HG02852 (cell line): Measurements from ENCODE around the gene BARHL1.

Experiments used
- ATAC-seq: cut with Tn5 transposase; IDR thresholded peaks from one replicate; pipeline ENCODE4 v1.9.1; 2021; ENCODE audit warnings: mild to moderate bottlenecking, moderate library complexity; ENCODE audit not compliant: unreplicated experiment

Gene BARHL1

DNA sequence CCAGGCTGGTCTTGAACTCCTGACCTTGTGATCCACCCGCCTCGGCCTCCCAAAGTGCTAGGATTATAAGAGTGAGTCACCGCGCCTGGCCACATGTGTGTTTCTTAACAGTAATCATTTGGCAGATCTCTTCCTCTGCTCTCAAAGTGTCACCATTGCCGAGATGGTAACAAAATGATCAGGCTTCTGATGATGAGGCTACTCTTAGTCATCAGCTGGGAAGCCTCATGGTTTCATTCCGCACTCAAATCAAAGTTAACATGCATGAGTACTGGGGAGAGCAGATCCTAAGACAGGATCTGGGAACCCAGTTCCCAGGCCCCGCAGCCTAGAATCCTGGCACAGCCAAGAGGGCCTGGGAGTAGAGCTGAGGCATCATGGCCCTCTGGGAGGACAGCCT lies 27.4 kb downstream of the BARHL1 start:
- ATAC-seq: no peak

DNA sequence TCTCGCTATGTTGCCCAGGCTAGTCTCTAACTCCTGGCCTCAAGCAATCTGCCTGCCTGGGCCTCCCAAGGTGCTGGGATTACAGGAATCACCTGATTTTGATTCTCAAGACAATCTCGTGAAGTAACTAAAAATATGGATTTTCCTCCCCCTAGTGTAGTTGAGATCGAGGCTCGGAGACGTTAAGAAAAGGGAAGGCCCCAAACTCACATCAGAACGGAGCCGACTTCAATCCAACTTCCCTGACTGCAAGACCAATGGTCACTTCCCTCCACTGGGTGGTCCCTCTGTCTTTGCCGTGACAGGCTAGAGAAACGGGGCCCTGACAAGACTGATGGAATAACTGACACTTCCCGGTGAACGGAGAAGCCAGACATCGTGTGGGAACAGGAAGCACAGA lies 28.3 kb downstream of the BARHL1 start:
- ATAC-seq: no peak

DNA sequence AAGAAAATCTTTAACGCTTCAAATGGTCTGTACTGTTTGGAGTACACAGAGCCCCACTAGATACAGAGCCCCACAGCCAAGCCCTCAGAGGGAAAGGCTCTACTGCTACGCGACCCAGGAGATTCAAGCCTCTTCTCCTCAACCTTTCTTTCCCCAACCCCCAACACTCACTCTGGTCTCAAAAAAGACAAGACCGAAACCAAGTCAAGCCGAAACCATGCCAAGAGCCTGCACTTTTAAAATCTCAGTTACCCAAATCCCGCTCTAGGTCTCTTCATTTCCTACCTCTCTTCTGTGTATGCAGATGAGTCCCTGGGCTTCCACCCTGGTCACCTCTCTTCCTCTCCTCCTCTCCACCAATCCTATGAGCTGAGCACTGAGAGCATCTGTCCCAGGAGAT lies 31.9 kb downstream of the BARHL1 start:
- no peak for ATAC-seq

DNA sequence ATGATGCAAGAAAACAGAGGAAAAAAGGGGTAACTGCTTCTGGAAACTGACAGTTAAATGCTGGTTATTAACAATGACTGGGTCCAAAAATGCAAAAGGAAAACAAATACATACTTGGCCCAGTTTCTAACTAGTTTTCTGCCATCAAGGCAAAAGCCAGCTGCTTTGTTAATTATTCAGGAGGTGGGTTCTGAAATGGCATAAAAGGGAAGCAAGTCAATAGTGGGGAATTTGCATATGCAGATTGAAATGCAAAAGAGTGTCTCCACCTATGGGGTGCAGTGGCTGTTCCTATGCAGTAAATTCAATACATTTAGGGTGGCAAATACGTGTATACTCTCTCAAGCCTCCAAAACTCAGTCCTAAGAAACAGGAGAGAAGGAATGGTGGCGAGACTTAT lies 33.4 kb downstream of the BARHL1 start:
- no peak for ATAC-seq

DNA sequence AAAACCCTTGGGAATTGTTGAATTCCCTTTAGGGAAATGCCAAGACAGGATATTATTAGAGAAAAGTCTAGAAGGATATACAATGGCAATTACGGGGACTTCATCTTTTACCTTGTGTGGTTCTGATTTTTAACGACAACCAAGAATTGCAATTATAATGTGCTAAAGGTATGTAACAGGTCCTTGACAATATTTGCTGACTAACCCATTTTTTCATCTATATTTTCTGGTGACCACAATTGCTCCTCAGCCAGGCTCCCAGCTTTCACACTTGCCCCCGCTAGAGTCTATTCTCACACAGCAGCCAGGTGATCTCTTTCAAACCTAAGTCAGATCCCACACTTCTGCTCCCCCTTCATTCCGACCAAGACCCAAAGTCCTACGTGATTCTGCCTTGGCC lies 34.3 kb downstream of the BARHL1 start:
- no peak for ATAC-seq

DNA sequence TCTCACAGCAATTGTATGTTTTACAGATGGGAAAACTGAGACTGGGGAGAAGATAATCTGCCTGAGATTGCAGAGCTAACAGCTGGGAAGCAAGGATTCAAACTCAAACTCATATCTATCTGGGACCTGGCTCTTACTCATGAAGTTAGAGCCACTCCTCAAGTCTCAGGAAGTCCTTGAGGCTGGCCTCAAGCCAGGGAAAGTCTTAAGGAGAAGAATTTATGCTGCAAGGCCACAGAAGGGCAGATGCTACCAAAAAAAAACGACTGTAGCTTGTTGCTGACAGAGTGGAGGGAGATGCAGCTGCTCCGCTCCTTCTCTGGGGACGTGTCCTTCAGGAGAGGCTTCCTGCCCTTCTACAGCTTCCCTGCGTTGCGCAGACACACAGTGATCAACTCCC lies 39.8 kb downstream of the BARHL1 start:
- no peak for ATAC-seq

DNA sequence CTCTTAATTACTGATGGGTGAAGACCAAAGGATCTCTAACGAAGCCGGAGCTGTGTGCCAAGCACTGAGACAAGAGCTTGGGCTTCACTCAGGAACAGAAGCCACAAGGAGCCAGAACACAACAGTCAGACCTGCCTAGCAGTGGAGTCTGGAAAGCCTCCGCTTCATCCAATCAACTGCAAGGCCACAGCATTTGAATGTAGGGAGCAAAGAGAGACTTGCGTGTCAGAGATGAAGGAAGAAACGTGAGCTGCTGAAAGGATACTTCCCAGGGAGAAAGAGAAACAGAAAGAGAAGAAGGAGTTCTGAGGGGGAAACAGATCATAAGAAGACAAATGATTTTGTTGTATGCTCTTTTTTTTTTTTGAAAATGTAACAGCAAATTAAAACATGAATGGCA lies 43.9 kb downstream of the BARHL1 start:
- ATAC-seq: no peak

DNA sequence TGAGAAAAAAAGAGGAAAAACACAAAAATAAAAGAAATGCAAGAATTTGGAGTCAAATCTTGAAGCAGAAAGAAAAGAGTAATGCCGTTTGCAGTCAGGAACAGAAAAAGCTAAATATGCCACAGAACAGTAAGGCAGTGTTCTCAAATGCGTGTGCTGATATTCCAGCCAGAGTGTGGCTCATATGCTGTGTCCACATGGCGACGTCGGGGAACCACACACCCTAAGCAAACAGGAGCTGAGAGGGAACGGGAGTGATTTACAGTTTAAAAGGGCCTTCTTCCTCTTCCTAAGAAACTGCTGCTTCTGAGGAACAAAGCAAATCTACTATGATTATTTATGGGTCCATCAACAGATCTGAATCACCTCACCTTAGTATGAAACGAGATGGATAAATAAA lies 44.7 kb downstream of the BARHL1 start:
- no peak for ATAC-seq

DNA sequence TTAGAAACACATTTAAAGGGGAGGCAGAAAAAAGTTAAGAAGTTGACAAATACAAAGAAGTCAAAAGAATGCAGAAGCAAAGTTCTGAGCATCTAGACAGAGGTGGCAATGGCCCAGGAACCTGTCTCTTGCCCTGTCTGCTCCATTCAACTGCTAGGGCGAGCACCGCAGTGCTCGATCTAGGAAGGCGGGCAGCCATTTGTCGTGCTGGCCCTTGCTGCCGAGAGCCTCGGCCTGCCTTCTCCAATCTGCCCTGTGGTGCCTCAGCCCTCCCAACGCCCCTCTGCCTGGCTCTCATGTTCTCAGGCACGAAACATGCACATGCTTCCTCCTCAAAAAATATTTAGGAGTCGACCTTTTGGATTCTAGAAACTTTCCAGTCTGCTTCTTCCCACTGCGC lies 45.2 kb downstream of the BARHL1 start:
- no peak for ATAC-seq

DNA sequence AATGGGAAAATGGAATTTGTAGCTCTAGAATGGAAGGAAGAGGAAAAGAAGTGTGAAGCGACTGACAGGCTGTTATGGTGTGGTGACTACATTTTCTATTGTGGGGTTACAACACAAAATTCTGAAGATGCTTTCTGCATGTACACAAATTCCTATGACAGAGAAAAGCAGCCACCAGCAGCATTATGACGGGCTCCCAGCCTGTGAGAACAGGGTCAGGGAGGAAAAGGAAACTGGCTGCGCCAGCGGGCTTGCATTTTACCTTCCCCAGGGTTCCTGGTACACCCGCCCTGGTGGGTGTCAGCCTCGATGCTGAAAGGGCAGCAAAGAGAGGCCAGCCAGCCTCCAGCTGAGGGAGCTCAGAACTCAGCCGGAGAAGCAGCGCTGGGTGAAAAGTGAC lies 46.3 kb downstream of the BARHL1 start:
- ATAC-seq: no peak

DNA sequence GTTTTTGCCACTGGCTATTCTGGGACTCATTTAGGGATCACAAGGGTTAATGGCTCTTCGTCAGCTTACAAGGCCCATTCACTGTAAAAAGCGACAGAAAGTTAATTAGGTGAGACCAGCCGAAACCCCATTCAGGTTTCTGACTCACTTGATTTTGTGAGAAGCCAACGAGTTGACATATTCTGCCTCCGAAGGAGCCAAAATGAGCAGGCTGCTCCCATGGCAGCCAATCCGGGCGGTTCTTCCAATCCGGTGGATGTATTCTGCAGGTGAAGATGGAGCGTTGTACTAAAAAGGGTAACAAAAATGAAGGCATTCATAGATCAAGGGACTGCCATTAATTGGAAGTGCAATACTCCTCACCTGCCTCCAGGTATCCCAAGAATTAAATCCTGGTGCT lies 47.7 kb downstream of the BARHL1 start:
- no peak for ATAC-seq

DNA sequence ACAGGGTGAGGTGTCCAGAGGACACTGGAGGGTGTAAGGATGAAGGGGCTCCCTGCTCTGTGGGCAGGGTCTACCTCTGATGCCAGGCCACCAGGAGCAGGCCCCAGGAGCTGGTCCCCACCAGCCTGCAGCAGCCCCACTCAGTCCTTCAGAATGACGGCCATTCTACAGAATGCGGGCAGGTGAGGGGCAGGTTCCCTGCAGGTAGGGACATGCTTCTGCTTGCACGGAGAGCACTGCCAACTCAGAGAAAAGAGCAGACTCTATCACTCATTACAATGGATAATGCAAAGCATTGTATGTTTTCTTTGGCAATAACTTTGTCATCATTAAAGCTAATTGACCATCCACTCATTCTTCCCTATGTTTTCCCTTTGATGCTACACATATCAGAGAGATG lies 48.4 kb downstream of the BARHL1 start:
- ATAC-seq: no peak

DNA sequence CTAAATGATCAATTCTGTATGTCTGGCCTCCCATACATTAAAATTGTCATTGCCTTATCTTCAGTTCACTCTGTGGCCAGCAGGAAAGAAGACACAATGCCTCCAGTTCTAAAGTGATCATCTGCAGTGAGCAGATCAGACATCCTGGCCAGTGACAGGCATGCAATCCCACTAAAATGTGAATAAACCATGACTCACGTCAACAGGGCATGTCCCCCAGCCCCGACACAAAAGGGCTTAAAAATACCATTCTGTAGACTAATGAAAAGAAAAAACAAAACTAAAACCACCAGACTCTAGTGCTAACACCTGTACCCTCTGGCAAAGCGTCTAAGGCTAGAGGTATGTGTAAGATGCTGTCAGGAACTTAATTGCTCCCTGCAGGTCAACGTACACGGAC lies 48.9 kb downstream of the BARHL1 start:
- ATAC-seq: no peak

DNA sequence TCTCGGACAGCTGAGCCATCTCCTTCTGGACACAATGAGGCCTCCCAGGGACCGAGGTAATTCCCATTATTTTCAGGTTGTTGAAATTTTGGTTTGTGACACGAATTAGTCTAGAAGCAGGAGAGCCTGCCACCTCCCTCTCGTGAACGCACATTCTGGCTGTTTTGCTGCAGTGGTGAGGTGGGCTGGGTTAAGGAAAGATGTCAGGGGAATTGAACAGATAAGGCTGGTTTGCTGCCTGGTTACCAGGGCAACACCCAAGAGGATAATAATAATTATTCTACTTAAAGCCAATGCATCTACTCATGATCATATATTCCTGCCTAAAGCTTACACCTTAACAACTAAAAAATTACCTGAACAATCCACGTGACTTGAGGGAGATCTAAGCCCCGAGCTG lies 49.3 kb downstream of the BARHL1 start:
- no peak for ATAC-seq

DNA sequence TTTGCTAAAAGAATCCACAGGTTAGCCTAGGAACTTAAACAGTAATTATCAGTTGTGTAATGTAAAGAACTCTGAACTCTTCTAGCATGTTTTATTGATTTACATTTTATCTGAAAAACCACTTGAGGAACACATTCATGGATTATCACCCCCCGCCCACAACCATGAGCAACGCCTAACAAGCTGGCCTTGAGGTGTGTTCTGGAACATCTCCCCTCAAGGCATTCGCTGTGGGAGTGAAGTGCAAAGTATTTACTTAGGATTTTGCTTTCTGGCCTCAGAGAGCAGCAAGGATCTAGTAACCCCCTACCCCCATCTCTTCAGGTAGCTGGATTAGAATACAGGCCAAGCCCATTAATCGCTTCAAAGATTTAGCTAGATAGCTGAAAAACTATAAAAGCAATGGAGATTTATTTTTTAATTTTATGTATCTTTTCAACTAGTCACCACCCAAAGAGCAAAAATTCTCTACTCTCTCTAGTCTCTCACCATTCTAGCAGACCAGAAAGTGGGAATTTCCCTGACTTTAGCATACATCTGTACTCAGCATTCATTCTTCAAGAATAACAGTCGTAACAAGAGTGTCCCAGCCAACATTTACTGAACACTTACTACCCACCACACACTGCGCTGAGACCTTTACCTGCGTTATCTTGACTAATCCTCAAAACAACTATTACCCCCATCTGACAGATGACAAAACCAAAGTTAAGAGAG lies 50.2 kb downstream of the BARHL1 start:
- ATAC-seq: no peak

DNA sequence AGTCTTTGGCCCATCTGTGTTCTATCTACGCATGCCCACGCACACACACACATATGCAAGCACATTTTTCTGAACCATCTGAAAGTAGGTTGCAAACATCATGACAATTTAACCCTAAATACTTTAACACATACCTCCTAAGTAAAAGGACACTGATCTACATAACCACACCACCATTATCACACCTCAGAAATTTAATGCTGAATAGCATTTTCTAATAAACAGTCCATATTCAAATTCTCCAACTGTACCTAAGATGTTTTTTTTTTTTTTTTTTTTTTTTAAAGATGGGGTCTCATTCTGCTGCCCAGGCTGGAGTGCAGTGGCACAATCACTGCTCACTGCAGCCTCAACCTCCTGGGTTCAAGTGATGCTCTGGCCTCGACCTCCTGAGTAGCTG lies 51.9 kb downstream of the BARHL1 start:
- no peak for ATAC-seq

DNA sequence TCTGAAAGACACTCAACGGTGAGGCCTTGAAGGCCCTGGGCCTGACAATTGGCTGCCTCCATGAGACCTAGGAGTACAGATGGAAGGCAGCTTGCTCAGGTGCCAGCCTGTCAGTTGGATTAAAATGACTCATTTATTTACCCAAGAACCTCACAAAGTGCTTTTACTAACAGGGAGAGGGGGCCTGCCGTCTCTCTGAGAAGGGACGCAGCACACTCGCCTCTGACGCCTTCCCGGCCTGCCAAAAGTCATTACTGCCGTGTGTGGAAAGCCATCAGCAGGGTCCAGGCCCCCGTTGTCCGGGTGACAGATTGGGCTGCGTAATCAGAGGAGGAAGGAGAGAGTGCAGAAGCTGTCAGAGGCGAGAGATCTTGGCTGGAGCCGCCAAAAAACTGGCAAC lies 54.9 kb downstream of the BARHL1 start:
- no peak for ATAC-seq

DNA sequence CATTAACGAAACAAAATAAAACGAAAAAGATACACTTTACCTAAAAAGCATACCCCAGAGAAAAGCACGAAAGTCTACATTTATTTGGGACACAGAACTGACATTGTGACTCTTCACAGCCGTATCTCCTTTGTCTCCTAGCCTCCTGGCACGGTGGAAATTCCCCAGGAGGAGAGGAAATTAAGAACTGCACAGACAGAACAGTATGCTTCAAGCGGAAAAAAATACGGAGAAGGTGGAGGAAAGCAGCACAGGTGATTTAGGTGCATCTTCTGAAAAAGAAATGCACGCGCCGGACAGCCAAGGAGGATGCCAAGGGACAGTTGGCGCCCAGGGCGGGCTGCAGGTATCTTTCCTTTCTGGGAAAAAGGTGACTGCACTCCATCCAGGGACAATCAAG lies 55.4 kb downstream of the BARHL1 start:
- no peak for ATAC-seq

DNA sequence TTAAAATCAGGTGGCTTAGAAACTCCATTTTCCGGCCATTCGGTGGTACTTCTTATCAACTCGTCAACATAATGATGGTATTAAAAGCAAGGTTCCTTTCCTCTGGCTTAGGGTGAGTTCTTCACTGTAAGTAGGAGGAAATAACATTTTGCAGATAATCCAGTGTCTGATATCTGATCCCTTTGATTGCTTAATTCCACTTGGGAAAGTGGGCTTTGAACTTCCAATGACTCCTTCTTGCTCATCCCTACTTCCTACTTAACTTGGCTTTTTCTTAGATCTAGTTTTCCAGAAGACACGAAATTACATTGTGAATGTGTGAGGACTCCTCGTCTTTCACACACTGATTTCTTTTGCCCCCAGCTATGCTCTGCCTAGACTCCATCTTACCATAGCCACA lies 55.8 kb downstream of the BARHL1 start:
- no peak for ATAC-seq

DNA sequence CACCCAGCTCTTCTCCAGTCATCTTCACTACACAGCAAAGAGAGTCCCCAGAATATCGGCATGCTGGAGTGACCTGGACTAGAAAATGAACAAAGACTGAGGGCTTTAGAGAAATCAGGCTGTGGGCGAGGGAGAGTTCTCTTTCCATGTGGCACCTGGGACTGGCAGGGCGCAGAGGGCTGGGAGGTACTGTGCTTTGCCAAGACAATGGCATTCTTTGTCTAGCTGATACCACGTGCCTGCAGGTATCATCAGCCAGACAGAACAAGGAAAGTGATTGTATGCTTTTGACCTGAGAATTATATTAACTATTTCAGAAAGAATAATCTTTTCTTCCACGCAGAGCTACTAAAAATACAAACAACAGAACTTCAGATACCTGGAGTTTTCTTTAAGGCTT lies 56.9 kb downstream of the BARHL1 start:
- no peak for ATAC-seq
